ENCODE results near the gene POLR1G. TPM values are rescaled to one million over a fixed set of nuclear protein-coding genes. Genes with fewer than 3 reads are reported as not detected.

POLR1G gene
- total and polyA plus RNA-seq, 9 of the 15 experiments (the other 6 are each of a cell fraction or from before 2014, with no cell fraction given) = 3.0 to 50.1 (median 27.4) TPM

- TF ChIP-seq RHOXF2B (CRISPR knock-in tag; conservative IDR thresholded peaks at IDR 0.05) (no peak), ILK (tag; IDR thresholded peaks at IDR 0.05; ENCODE audit: borderline replicate concordance, low read depth) (no peak), FOXJ2 (tag; IDR thresholded peaks at IDR 0.05) (no peak), SMAD4 (CRISPR knock-in tag; conservative IDR thresholded peaks at IDR 0.05) (peak; percentile 87), SMC3 (conservative IDR thresholded peaks at IDR 0.05; ENCODE audit: insufficient read depth, low read depth, low read length) (no peak), LARP7 (IDR thresholded peaks at IDR 0.05) (peak; percentile 79; the same call in 1 of the 2 replicates), CTBP1 (IDR thresholded peaks at IDR 0.05; ENCODE audit: borderline replicate concordance) (no peak; the same call in 1 of the 2 replicates), POLR3G (IDR thresholded peaks at IDR 0.05; ENCODE audit: extremely low read depth, insufficient read length, insufficient replicate concordance) (no peak), SAP30 (IDR thresholded peaks at IDR 0.05; ENCODE audit: borderline replicate concordance, insufficient read depth, low read depth, low read length, poor library complexity, severe bottlenecking) (no peak), KDM5B (IDR thresholded peaks at IDR 0.05; ENCODE audit: insufficient replicate concordance, low read depth, low read length) (peak; percentile 53), TCF15 (CRISPR knock-in tag; IDR thresholded peaks at IDR 0.05) (no peak), SNRNP70 (optimal IDR thresholded peaks at IDR 0.05; ENCODE audit: low read depth, low read length) (no peak), MEF2A (IDR thresholded peaks at IDR 0.05; ENCODE audit: control insufficient read depth, low read depth, low read length) (no peak), FOXA3 (CRISPR knock-in tag; conservative IDR thresholded peaks at IDR 0.05 in 1 of 2, IDR thresholded peaks at IDR 0.05 in 1 of 2) (no peak), RBM39 (optimal IDR thresholded peaks at IDR 0.05; ENCODE audit: low read depth, low read length) (no peak), NR4A1 (CRISPR knock-in tag; IDR thresholded peaks at IDR 0.05) (no peak), NR4A1 (tag; IDR thresholded peaks at IDR 0.05) (no peak), ATF6 (CRISPR knock-in tag; IDR thresholded peaks at IDR 0.05) (no peak), ZNF592 (IDR thresholded peaks at IDR 0.05) (peak; percentile 32; the same call in 1 of the 2 replicates), ZNF766 (CRISPR knock-in tag; conservative IDR thresholded peaks at IDR 0.05) (no peak), ZNF197 (CRISPR knock-in tag; IDR thresholded peaks at IDR 0.05; ENCODE audit: low read depth) (no peak)
Observed at GRCh38 chr19:45443462-45444317, 37.2 kb downstream of the POLR1G start (continued).

Measured in K562 (cell line).